GM10266 (cell line): ENCODE measurements around the gene OSMR.
A peak's percentile ranks its signal among the peaks of the same experiment; 100 is the strongest.

Experiments
- DNase-seq: peaks from one replicate; pipeline ENCODE4 v3.0.0; 2012; ENCODE audit errors: extremely low spot score
- TF ChIP-seq, protein P1 (sequence below): IDR thresholded peaks from 2 replicates; pipeline ENCODE4 v1.5.1; 2012; ENCODE audit warnings: mild to moderate bottlenecking, low read depth; ENCODE audit not compliant: control insufficient read depth, insufficient read depth; ENCODE audit errors: missing control alignments

The OSMR gene

DNA sequence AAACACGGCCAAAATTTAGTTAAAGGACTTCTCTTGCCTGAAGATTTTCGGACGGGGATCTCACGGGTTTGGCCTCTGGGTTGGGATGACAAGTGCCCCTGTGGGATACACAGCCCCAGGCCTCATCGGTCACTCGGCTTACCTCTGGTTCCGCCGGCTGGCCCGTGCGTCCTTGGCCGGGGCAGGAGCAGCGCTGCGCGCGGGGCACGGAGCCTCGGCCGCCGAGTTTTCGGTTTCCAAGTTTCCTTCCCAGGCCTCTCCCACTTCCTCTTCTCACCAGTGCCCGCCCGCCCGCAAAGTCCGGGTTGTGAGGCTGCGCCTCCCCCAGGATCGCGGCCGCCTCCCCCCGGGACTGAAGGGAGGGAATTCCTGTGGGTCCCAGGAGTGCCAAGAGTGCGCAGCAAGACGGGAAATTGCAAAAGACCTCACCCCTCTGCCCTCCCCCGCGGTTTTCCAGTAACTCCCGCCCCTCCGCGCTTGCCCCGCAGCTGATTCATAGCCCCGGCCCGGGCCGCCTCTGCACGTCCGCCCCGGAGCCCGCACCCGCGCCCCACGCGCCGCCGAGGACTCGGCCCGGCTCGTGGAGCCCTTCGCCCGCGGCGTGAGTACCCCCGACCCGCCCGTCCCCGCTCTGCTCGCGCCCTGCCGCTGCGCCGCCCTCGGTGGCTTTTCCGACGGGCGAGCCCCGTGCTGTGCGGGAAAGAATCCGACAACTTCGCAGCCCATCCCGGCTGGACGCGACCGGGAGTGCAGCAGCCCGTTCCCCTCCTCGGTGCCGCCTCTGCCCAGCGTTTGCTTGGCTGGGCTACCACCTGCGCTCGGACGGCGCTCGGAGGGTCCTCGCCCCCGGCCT lies at the start of gene OSMR:
Gene OSMR (plus strand): TSS at position 487 of the 853 bp plus-strand sequence. CDS start 23,033 bp downstream, outside the sequence.
- TF ChIP-seq, protein P1, sequence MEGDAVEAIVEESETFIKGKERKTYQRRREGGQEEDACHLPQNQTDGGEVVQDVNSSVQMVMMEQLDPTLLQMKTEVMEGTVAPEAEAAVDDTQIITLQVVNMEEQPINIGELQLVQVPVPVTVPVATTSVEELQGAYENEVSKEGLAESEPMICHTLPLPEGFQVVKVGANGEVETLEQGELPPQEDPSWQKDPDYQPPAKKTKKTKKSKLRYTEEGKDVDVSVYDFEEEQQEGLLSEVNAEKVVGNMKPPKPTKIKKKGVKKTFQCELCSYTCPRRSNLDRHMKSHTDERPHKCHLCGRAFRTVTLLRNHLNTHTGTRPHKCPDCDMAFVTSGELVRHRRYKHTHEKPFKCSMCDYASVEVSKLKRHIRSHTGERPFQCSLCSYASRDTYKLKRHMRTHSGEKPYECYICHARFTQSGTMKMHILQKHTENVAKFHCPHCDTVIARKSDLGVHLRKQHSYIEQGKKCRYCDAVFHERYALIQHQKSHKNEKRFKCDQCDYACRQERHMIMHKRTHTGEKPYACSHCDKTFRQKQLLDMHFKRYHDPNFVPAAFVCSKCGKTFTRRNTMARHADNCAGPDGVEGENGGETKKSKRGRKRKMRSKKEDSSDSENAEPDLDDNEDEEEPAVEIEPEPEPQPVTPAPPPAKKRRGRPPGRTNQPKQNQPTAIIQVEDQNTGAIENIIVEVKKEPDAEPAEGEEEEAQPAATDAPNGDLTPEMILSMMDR: no peak
- peak; percentile 37 for DNase-seq

DNA sequence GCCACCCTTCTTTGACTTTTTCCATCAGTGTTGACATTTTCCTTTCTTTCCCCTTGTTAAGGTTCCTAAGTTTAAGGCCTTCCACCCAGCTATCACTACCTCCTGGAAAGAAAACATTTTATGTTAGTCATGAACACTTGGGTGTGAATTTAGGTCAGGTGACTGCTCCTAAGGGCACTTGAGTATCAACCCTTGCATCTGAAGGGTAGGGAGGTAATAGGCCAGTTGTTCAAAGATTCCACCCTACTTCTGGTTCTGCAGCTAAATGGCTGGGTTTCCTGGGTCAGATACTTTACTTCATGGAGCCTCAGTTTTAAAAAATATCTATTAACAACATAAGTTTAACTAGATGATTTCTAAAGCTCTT lies 49.1 kb upstream of the OSMR start:
- no peak for DNase-seq
- TF ChIP-seq, protein P1: no peak

DNA sequence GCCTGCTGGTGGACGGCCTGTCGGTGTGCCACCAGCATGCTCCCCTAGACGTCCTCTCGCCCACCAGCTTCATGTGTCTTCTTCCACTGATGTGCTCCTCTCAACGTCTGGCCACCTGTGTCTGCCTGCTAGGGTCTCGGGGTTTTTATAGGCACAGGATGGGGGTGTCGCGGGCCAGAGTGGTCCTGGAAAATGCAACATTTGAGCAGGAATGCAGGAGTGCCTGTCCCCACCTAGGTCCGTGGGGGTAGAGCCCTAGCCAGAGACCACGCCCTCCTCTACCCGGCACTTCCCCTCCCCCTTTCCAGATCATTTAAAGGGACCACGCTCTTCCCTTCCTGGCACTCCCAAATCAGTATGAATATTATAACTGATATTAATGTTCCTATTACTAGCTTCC lies 48.0 kb upstream of the OSMR start:
- no peak for DNase-seq
- TF ChIP-seq, protein P1: no peak

DNA sequence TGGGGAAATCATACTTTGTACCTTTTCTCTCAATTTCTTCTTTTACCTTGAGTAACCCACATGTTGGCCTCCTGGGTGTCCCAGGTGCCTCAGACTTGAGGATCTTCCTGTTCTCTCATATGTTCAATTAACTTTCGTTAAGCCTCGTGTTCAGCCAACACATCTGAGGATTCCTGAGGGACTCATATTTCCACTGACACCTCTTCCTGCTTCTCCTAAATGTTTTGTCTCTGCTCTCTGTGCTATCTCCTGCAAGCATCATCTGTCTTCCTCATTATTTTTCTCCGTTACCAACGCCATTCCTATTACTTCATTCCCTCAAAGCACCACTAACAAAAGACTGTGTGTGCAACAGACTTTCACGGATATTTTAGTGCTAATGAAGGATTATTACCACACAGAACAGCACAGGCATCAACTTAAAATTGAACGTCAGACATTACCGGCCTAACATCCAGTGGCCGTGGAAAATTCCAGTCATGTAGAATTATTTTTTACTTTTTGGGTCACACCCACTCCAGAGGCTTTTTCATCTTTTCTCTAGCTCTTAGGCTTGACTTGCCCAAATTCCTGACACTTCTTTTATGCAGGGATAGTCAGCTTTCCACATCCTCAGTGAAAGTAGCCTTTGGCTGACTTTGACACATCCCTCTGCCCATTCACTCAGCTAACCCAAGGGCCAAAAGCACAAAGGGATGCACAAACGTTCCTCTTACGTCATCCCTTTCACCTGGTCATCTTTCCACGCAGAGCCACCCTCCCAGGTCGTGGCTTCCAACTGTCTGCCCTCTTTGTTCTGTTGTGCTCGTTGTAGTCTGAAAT lies 46.0 kb upstream of the OSMR start:
- TF ChIP-seq, protein P1: no peak
- DNase-seq: no peak

DNA sequence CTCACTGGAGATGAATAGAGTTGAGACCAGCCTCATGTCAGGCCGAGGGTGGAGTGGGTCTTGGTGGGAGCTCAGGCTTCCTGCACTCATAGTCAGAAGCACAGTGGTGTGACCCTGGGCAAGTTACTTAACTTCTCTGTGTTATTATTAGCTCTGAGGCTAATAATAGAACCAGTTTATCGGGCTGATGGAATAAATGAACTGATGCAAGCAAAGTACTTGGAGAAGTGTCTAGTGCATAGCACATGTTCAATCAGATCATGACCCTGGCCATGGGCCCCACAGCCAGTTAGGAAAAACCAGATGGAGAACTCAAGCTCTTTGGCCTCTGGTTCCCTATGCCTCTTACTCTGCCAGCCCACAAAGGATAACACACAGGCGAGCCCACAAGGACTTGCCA lies 45.3 kb upstream of the OSMR start:
- DNase-seq: no peak
- TF ChIP-seq, protein P1: no peak

DNA sequence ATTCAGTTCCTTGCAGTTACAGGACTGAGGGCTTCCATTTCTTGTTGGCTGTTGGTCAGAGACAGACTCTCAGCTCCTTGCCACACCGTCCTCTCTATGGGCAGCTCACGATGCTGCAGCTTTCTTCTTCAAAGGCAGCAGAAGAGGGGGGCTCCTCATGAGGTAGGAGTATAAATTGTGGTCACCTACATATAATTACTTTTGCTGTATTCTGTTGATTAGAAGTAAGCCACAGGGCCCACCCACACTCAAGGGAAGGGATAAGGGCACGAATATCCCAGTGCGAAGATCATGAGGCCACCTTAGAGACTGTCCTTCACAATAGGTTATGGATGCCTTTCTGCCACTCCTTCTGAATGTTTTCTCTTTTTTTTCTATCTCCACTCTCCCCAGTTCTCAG lies 43.7 kb upstream of the OSMR start:
- TF ChIP-seq, protein P1: no peak
- no peak for DNase-seq
